Measurements from ENCODE around the gene LGR5.
"Not testable (repeated sequence)": the region's sequence is repeated elsewhere in the genome, so short reads cannot be mapped to it uniquely, and the experiment has no call there.

LGR5 gene

GRCh38 chr12:71541583-71541982 lies 102.0 kb downstream of the LGR5 start:
- no peak for DNase-seq (ENCODE audit: extremely low read depth in 1 of 2, low read depth in 1 of 2)

GRCh38 chr12:71546322-71546861 lies 106.8 kb downstream of the LGR5 start:
- DNase-seq (ENCODE audit: extremely low read depth in 1 of 2, low read depth in 1 of 2), result no peak

- no peak for DNase-seq (ENCODE audit: extremely low read depth in 1 of 2, low read depth in 1 of 2)
These were observed 109.3 kb downstream of the LGR5 start for GRCh38 chr12:71548893-71549292.

GRCh38 chr12:71551529-71551928 lies 111.9 kb downstream of the LGR5 start:
- DNase-seq (ENCODE audit: extremely low read depth in 1 of 2, low read depth in 1 of 2), result no peak

GRCh38 chr12:71552728-71553501 lies 113.3 kb downstream of the LGR5 start:
- DNase-seq (ENCODE audit: extremely low read depth in 1 of 2, low read depth in 1 of 2), result no peak

- DNase-seq (ENCODE audit: extremely low read depth in 1 of 2, low read depth in 1 of 2), result no peak
These were observed 115.6 kb downstream of the LGR5 start for GRCh38 chr12:71555191-71555590.

GRCh38 chr12:71555789-71556188 lies 116.2 kb downstream of the LGR5 start:
- not testable (repeated sequence) for DNase-seq (ENCODE audit: extremely low read depth in 1 of 2, low read depth in 1 of 2)

- DNase-seq (ENCODE audit: extremely low read depth in 1 of 2, low read depth in 1 of 2), result no peak
These were observed 116.8 kb downstream of the LGR5 start for GRCh38 chr12:71556448-71556847.

GRCh38 chr12:71556875-71557274 lies 117.3 kb downstream of the LGR5 start:
- DNase-seq (ENCODE audit: extremely low read depth in 1 of 2, low read depth in 1 of 2), result no peak

- no peak for DNase-seq (ENCODE audit: extremely low read depth in 1 of 2, low read depth in 1 of 2)
These were observed 118.8 kb downstream of the LGR5 start for GRCh38 chr12:71558445-71558844.

GRCh38 chr12:71562676-71563595 lies 123.3 kb downstream of the LGR5 start:
- DNase-seq (ENCODE audit: extremely low read depth in 1 of 2, low read depth in 1 of 2), result no peak

- no peak for DNase-seq (ENCODE audit: extremely low read depth in 1 of 2, low read depth in 1 of 2)
These were observed 125.9 kb downstream of the LGR5 start for GRCh38 chr12:71565535-71565934.

GRCh38 chr12:71566655-71567054 lies 127.1 kb downstream of the LGR5 start:
- DNase-seq (ENCODE audit: extremely low read depth in 1 of 2, low read depth in 1 of 2), result no peak

- no peak for DNase-seq (ENCODE audit: extremely low read depth in 1 of 2, low read depth in 1 of 2)
These were observed 127.9 kb downstream of the LGR5 start for GRCh38 chr12:71567537-71567936.

- DNase-seq (ENCODE audit: extremely low read depth in 1 of 2, low read depth in 1 of 2), result not testable (repeated sequence)
These were observed 130.3 kb downstream of the LGR5 start for GRCh38 chr12:71569885-71570284.

- DNase-seq (ENCODE audit: extremely low read depth in 1 of 2, low read depth in 1 of 2), result no peak
These were observed 136.9 kb downstream of the LGR5 start for GRCh38 chr12:71576496-71576895.

- no peak for DNase-seq (ENCODE audit: extremely low read depth in 1 of 2, low read depth in 1 of 2)
These were observed 139.2 kb downstream of the LGR5 start for GRCh38 chr12:71578694-71579258.

- no peak for DNase-seq (ENCODE audit: extremely low read depth in 1 of 2, low read depth in 1 of 2)
These were observed 141.6 kb downstream of the LGR5 start for GRCh38 chr12:71581206-71581605.

GRCh38 chr12:71582925-71583324 lies 143.3 kb downstream of the LGR5 start:
- DNase-seq (ENCODE audit: extremely low read depth in 1 of 2, low read depth in 1 of 2), result no peak

- no peak for DNase-seq (ENCODE audit: extremely low read depth in 1 of 2, low read depth in 1 of 2)
These were observed 144.8 kb downstream of the LGR5 start for GRCh38 chr12:71584356-71584755.

- DNase-seq (ENCODE audit: extremely low read depth in 1 of 2, low read depth in 1 of 2), result no peak
These were observed 145.6 kb downstream of the LGR5 start for GRCh38 chr12:71585218-71585617.
